Neural progenitor cell (in vitro differentiated cells): ENCODE results near the gene GJA8. TPM values are rescaled to one million over a fixed set of nuclear protein-coding genes. Genes with fewer than 3 reads are reported as not detected.
A peak's percentile ranks its signal among the peaks of the same experiment; 100 is the strongest.
"Not testable (repeated sequence)": the region's sequence is repeated elsewhere in the genome, so short reads cannot be mapped to it uniquely, and the experiment has no call there.

Experiments
- DNase-seq: peaks from one replicate; pipeline ENCODE4 v3.0.0-alpha.2; 2016; ENCODE audit warnings: low spot score
- H2AFZ ChIP-seq: fragments of 200-600 bp; sonication (generic); replicated peaks from 2 replicates; pipeline ENCODE4 v1.6.1; 2016; ENCODE audit warnings: antibody characterized with exemption
- H3F3A ChIP-seq: fragments of 200-600 bp; sonication (generic); 2 replicates; pipeline ENCODE4 v1.6.1; 2016; ENCODE audit warnings: antibody characterized with exemption, low read depth
- H3K27ac ChIP-seq: fragments of 200-600 bp; sonication (generic); 2 replicates; pipeline ENCODE4 v1.5.1; 2016; ENCODE audit warnings: mild to moderate bottlenecking
- H3K27me3 ChIP-seq: fragments of 200-600 bp; sonication (generic); 2 replicates; pipeline ENCODE4 v1.6.1; 2016; ENCODE audit warnings: mild to moderate bottlenecking, moderate library complexity
- H3K36me3 ChIP-seq: fragments of 200-600 bp; sonication (generic); 2 replicates; pipeline ENCODE4 v1.5.1; 2016
- H3K4me1 ChIP-seq: fragments of 200-600 bp; sonication (generic); 2 replicates; pipeline ENCODE4 v1.6.1; 2016; ENCODE audit warnings: mixed run types
- H3K4me2 ChIP-seq: fragments of 200-600 bp; sonication (generic); 2 replicates; pipeline ENCODE4 v1.6.1; 2016
- H3K4me3 ChIP-seq: fragments of 200-600 bp; sonication (generic); 2 replicates; pipeline ENCODE4 v1.5.1; 2016
- H3K79me2 ChIP-seq: fragments of 200-600 bp; sonication (generic); 2 replicates; pipeline ENCODE4 v1.6.1; 2016; ENCODE audit warnings: low read depth
- H3K9ac ChIP-seq: fragments of 200-600 bp; sonication (generic); 2 replicates; pipeline ENCODE4 v1.6.1; 2016
- H3K9me3 ChIP-seq: fragments of 200-600 bp; sonication (generic); 2 replicates; pipeline ENCODE4 v1.5.1; 2016; ENCODE audit warnings: low read depth
- H4K20me1 ChIP-seq: fragments of 200-600 bp; sonication (generic); 2 replicates; pipeline ENCODE4 v1.6.1; 2016; ENCODE audit warnings: low read depth
- H3K27ac Mint-ChIP-seq: 3 replicates; pipeline ENCODE4 v1.8.0; 2021; ENCODE audit warnings: mixed read lengths
- H3K27me3 Mint-ChIP-seq: 2 replicates; pipeline ENCODE4 v1.8.0; 2022; ENCODE audit warnings: low read depth, mild to moderate bottlenecking, inconsistent platforms, moderate library complexity, mixed read lengths; ENCODE audit not compliant: insufficient read depth
- H3K36me3 Mint-ChIP-seq: 3 replicates; pipeline ENCODE4 v1.8.0; 2021; ENCODE audit warnings: mixed read lengths
- H3K4me1 Mint-ChIP-seq: 3 replicates; pipeline ENCODE4 v1.8.0; 2021; ENCODE audit warnings: mixed read lengths
- H3K4me3 Mint-ChIP-seq: 3 replicates; pipeline ENCODE4 v1.8.0; 2021; ENCODE audit warnings: mild to moderate bottlenecking, moderate library complexity, mixed read lengths
- H3K9me3 Mint-ChIP-seq: 3 replicates; pipeline ENCODE4 v1.8.0; 2020; ENCODE audit warnings: mixed read lengths
- CTCF ChIP-seq: fragments of 200-600 bp; sonication (generic); IDR thresholded peaks from 2 replicates; pipeline ENCODE4 v1.5.1; 2017; ENCODE audit warnings: antibody characterized with exemption, mild to moderate bottlenecking
- EZH2 ChIP-seq: fragments of 200-600 bp; sonication (generic); IDR thresholded peaks from 2 replicates; pipeline ENCODE4 v1.6.1; 2017; ENCODE audit warnings: antibody characterized with exemption, mild to moderate bottlenecking, moderate library complexity
- EZH2phosphoT487 ChIP-seq: fragments of 200-600 bp; sonication (generic); IDR thresholded peaks from 2 replicates; pipeline ENCODE4 v1.6.1; 2017; ENCODE audit warnings: antibody characterized with exemption
- total RNA-seq: library from RNA; depleted of rRNA; stranded (reverse); fragments of >200 nt; gene quantifications from 2 replicates; pipeline ENCODE4 v1.2.3, GENCODE V29; 2015; ENCODE audit warnings: low replicate concordance

Gene GJA8
- total RNA-seq, 1 donor from 2014 or later = not detected

DNA sequence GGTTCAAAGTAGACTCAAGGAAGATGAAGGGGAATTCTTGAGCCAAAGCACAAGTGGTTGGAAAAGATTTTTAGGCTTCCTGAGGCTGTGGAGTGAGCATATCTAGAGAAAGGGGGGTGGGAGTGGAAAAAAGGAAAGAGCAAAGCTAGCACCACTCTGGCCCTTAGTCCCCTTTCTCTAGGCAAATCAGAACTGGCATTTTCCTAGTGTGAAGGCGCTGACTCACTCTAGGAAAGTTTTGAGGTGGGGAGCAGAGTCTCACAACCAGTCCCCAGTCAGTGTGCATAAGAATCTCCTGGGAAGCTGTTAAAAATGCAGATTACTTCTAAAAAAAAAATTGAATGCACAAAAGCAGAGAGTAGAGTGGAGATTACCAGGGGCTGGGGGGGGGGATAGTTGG is 22.2 kb downstream of the GJA8 start:
- peaks cover 6% of the 10 kb centered on the region for H4K20me1 ChIP-seq
- no peaks in the 10 kb centered on the region for H3K36me3 ChIP-seq
- H3K4me3 ChIP-seq = no peak overlapping the region
- Mint-ChIP-seq H3K27me3 (peaks cover 2% of the 10 kb centered on the region), H3K36me3 (no peaks in the 10 kb centered on the region), H3K27ac (no peak overlapping the region), H3K4me1 (peaks cover 2% of the 10 kb centered on the region), H3K9me3 (no peaks in the 10 kb centered on the region), H3K4me3 (no peak overlapping the region)
- no peaks in the 10 kb centered on the region for H3K27me3 ChIP-seq
- no peak for DNase-seq
- H3K4me2 ChIP-seq = no peak overlapping the region
- no peak overlapping the region for H3K27ac ChIP-seq
- no peak for TF ChIP-seq EZH2
- no peak for TF ChIP-seq EZH2phosphoT487
- TF ChIP-seq CTCF = no peak
- no peak overlapping the region for H3K9ac ChIP-seq
- H3K4me1 ChIP-seq = peaks cover 6% of the 10 kb centered on the region
- H3F3A ChIP-seq = no peaks in the 10 kb centered on the region
- peak overlapping the region; percentile 89 for H2AFZ ChIP-seq
- no peaks in the 10 kb centered on the region for H3K9me3 ChIP-seq
- H3K79me2 ChIP-seq = peaks cover 7% of the 10 kb centered on the region

- not testable (repeated sequence) for H3K4me3 ChIP-seq, H3K9me3 ChIP-seq, H3K36me3 ChIP-seq, H3K4me2 ChIP-seq, H3K9me3 Mint-ChIP-seq, H3K4me1 ChIP-seq, H3F3A ChIP-seq, H3K27me3 Mint-ChIP-seq, H2AFZ ChIP-seq, H3K4me1 Mint-ChIP-seq, DNase-seq, H3K27ac ChIP-seq, H3K36me3 Mint-ChIP-seq, H3K4me3 Mint-ChIP-seq, H3K9ac ChIP-seq, H3K27me3 ChIP-seq, H3K27ac Mint-ChIP-seq
- peaks cover 17% of the 10 kb centered on the region for H4K20me1 ChIP-seq
- H3K79me2 ChIP-seq = peaks cover 24% of the 10 kb centered on the region
Measured at GRCh38 chr1:147927215-147927614, 24.6 kb downstream of the GJA8 start.

DNA sequence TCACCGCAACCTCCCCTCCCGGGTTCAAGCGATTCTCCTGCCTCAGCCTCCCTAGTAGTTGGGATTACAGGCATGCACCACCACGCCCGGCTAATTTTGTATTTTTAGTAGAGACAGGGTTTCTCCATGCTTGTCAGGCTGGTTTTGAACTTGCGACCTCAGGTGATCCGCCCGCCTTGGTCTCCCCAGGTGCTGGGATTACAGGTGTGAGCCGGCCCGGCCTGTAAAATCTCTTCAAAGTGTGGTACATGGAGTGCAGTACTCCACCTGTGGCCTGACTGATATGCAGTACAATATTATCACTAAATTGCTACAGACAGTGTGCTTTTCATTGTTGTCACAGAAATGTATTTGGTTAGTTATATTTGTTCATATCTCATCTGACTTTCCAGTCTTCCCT is 25.1 kb downstream of the GJA8 start:
- DNase-seq, H3K27me3 Mint-ChIP-seq: not testable (repeated sequence)

DNA sequence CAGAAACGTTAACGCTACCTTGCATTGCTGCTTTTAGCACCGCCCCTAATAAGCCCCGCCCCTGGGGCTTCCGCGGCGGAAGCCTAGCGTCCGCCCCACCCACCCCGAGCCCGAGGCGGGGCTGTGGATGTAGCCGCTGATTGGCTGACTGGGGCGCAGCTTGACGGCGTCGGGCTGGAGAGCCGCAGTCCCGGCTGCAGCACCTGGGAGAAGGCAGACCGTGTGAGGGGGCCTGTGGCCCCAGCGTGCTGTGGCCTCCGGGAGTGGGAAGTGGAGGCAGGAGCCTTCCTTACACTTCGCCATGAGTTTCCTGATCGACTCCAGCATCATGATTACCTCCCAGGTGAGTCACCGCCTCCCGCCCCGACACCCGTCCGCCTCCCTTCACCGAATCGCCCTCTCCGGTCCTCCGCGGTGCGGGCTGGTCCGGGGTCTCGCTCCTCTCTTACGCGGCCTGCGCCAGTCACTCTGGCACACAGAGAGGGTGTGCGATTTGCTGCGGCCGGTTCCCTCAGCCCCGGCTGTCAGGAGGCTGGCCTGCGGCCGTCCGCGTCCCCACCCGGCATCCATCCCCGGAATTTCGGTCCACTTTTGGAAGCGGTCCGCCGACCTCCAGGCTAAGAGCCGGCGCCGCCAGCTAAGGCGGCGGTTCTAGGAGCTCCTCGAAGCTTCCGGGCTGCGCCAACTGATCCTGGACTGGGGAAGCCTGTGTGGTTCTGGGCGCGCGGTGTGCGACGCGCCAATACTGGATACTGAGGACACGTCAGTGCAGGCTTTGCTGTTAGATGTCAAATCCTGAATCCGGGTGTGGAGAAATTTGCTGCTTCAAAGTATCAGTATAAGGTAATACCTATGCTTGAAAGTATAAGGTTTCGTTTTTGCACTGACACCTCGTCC is 25.9 kb downstream of the GJA8 start, which contains the start of gene GPR89B:
TSS of gene GPR89B (plus strand) at position 185 of the 897 bp plus-strand sequence. CDS start at position 302, 117 bp downstream.
- peaks cover 17% of the 10 kb centered on the region for H4K20me1 ChIP-seq
- H3K27ac ChIP-seq, H3K4me1 ChIP-seq, H3F3A ChIP-seq, H3K4me1 Mint-ChIP-seq, H3K36me3 Mint-ChIP-seq, H3K27me3 ChIP-seq, H3K27me3 Mint-ChIP-seq, H3K9me3 Mint-ChIP-seq, H3K9me3 ChIP-seq, H3K36me3 ChIP-seq, H3K27ac Mint-ChIP-seq: not testable (repeated sequence)
- peak within 1 kb of the TSS; percentile 78 for H3K4me3 ChIP-seq
- H3K9ac ChIP-seq = peak within 1 kb of the TSS; percentile 42
- peak within 1 kb of the TSS; percentile 82 for H2AFZ ChIP-seq
- H3K79me2 ChIP-seq = peaks cover 24% of the 10 kb centered on the region
- peak within 1 kb of the TSS; percentile 87 for H3K4me3 Mint-ChIP-seq
- H3K4me2 ChIP-seq = peak within 1 kb of the TSS; percentile 83
- DNase-seq = peak; percentile 94

More for the DNA sequence above, 25.1 kb downstream of the GJA8 start:
- peaks cover 17% of the 10 kb centered on the region for H4K20me1 ChIP-seq
- H3K4me3 Mint-ChIP-seq, H3K4me3 ChIP-seq, H3K9ac ChIP-seq, H3K27ac ChIP-seq, H3K36me3 ChIP-seq, H3K27ac Mint-ChIP-seq, H3F3A ChIP-seq, H3K4me1 Mint-ChIP-seq, H3K4me1 ChIP-seq, H3K27me3 ChIP-seq, H3K9me3 ChIP-seq, H3K4me2 ChIP-seq, H3K36me3 Mint-ChIP-seq, H2AFZ ChIP-seq, H3K9me3 Mint-ChIP-seq: not testable (repeated sequence)
- peaks cover 24% of the 10 kb centered on the region for H3K79me2 ChIP-seq

DNA sequence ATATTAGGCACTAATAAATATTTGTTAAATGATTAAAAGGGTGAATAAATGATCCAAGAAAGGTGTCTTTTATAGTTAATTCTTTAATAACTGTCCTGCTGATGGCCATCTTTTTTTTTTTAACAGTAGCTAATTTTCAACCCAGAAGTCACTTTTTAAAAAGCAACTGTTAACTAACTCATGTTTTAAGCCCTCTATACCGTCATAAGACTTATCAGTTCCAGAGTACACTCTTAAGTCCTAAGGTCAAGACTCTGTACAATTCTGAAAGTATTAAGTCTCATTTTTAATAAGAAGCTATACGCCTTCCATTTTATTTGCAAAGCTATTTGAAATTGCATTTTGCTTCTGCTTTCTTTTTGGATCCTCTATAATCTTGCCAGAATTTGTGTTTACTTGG is 28.5 kb downstream of the GJA8 start:
- H3K4me1 Mint-ChIP-seq, H3K27me3 ChIP-seq, H3K27me3 Mint-ChIP-seq: not testable (repeated sequence)

GRCh38 chr1:147935296-147935695 is 32.7 kb downstream of the GJA8 start:
- not testable (repeated sequence) for H3K4me3 Mint-ChIP-seq, H3K4me1 Mint-ChIP-seq, H3K4me1 ChIP-seq, H3K4me2 ChIP-seq, H3K27ac ChIP-seq, H4K20me1 ChIP-seq, H2AFZ ChIP-seq, H3K27me3 ChIP-seq, DNase-seq, H3K9me3 ChIP-seq, H3K27me3 Mint-ChIP-seq, H3K36me3 Mint-ChIP-seq, H3K9ac ChIP-seq, H3K4me3 ChIP-seq, H3K36me3 ChIP-seq, H3F3A ChIP-seq, H3K27ac Mint-ChIP-seq, H3K9me3 Mint-ChIP-seq
- peaks cover 12% of the 10 kb centered on the region for H3K79me2 ChIP-seq

More for the DNA sequence above, 28.5 kb downstream of the GJA8 start:
- not testable (repeated sequence) for H3K9me3 ChIP-seq, DNase-seq, H3K4me2 ChIP-seq, H3K36me3 Mint-ChIP-seq, H2AFZ ChIP-seq, H3K4me3 Mint-ChIP-seq, H3K27ac ChIP-seq, H3K9me3 Mint-ChIP-seq, H3K4me1 ChIP-seq, H3K27ac Mint-ChIP-seq, H3K36me3 ChIP-seq, H3K9ac ChIP-seq, H3F3A ChIP-seq, H3K4me3 ChIP-seq
- peaks cover 24% of the 10 kb centered on the region for H3K79me2 ChIP-seq
- peaks cover 17% of the 10 kb centered on the region for H4K20me1 ChIP-seq

DNA sequence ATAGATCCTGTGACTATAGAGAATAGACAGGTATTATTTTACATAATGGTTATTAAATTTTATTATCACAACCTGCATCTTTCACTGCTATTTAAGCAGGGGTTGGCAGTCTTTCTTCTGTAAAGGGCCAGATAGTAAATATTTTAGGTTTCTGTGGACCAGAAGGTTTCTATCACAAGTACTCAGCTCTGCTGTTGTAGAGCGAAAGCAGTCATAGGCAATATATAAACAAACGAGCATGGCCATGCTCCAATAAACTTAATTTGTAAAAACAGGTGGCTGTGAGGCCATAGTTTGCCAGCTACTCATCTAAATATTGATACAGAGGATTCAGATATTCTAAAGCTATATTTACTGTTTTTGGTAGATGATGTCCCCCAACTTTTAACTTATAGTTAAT is 37.9 kb downstream of the GJA8 start:
- not testable (repeated sequence) for H3K36me3 Mint-ChIP-seq, H3K4me1 Mint-ChIP-seq

More for the DNA sequence above, 37.9 kb downstream of the GJA8 start:
- H3K4me2 ChIP-seq, H3K4me3 Mint-ChIP-seq, DNase-seq, H2AFZ ChIP-seq, H3K9me3 ChIP-seq, H3K79me2 ChIP-seq, H3K4me1 ChIP-seq, H3K4me3 ChIP-seq, H3K9me3 Mint-ChIP-seq, H3K27ac Mint-ChIP-seq, H3K27me3 ChIP-seq, H3K36me3 ChIP-seq, H3K9ac ChIP-seq, H4K20me1 ChIP-seq, H3K27ac ChIP-seq, H3F3A ChIP-seq, H3K27me3 Mint-ChIP-seq: not testable (repeated sequence)
